GM12875 (cell line): ENCODE results near the gene LTBP4.
A peak's percentile ranks its signal among the peaks of the same experiment; 100 is the strongest.
"Not testable (repeated sequence)": the region's sequence is repeated elsewhere in the genome, so short reads cannot be mapped to it uniquely, and the experiment has no call there.

ENCODE experiments used
- H3K4me3 ChIP-seq: one replicate; pipeline ENCODE4 v1.5.1; 2011; ENCODE audit warnings: low read depth, low read length, control low read depth
- CTCF ChIP-seq: IDR thresholded peaks from 2 replicates; pipeline ENCODE4 v1.5.1; 2011; ENCODE audit warnings: low read depth, mild to moderate bottlenecking, control low read depth, inconsistent platforms, low read length, moderate library complexity, borderline replicate concordance; ENCODE audit not compliant: insufficient read depth

LTBP4 gene

GRCh38 chr19:40650749-40651305 lies 49.7 kb downstream of the LTBP4 start:
- H3K4me3 ChIP-seq: no peak overlapping the region
- no peak for TF ChIP-seq CTCF

GRCh38 chr19:40652303-40652702 lies 51.1 kb downstream of the LTBP4 start:
- H3K4me3 ChIP-seq: not testable (repeated sequence)

GRCh38 chr19:40655684-40656083 lies 54.5 kb downstream of the LTBP4 start:
- not testable (repeated sequence) for H3K4me3 ChIP-seq

GRCh38 chr19:40658031-40658430 lies 56.9 kb downstream of the LTBP4 start:
- no peak for TF ChIP-seq CTCF

GRCh38 chr19:40659116-40659515 lies 57.9 kb downstream of the LTBP4 start:
- no peak overlapping the region for H3K4me3 ChIP-seq
- TF ChIP-seq CTCF: no peak

More at GRCh38 chr19:40658031-40658430, 56.9 kb downstream of the LTBP4 start:
- no peak overlapping the region for H3K4me3 ChIP-seq

GRCh38 chr19:40659566-40659965 lies 58.4 kb downstream of the LTBP4 start:
- H3K4me3 ChIP-seq: no peak overlapping the region
- TF ChIP-seq CTCF: no peak

- H3K4me3 ChIP-seq: no peak overlapping the region
- TF ChIP-seq CTCF: no peak
Observed at GRCh38 chr19:40661616-40662015, 60.4 kb downstream of the LTBP4 start.

GRCh38 chr19:40662925-40663694 lies 61.9 kb downstream of the LTBP4 start:
- peak; percentile 90; the same call in 1 of the 2 replicates for TF ChIP-seq CTCF
- H3K4me3 ChIP-seq: peak overlapping the region; percentile 70
